Uterus (tissue), 4 donors: Measurements from ENCODE around the gene KIAA1586. TPM values are rescaled to one million over a fixed set of nuclear protein-coding genes. Genes with fewer than 3 reads are reported as not detected.

Source experiments
- DNase-seq, 2 donors: peaks; one replicate each; pipeline ENCODE4 v3.0.0-alpha.2; 2019 to 2020
- H3K27ac ChIP-seq, 2 donors: fragments of 200-600 bp; sonication (generic); 1 replicate in 1 of 2; 2 replicates in 1 of 2; pipeline ENCODE4 v1.5.1; 2016 to 2018
- H3K27me3 ChIP-seq, 2 donors: fragments of 200-600 bp; sonication (generic); one replicate each; pipeline ENCODE4 v1.5.1; 2018 to 2019; ENCODE audit warnings: control low read depth in 1 of 2
- H3K36me3 ChIP-seq, 2 donors: fragments of 200-600 bp; sonication (generic); one replicate each; pipeline ENCODE4 v1.5.1; 2019; ENCODE audit warnings: control low read depth in 1 of 2
- H3K4me1 ChIP-seq, 2 donors: fragments of 200-600 bp; sonication (generic); one replicate each; pipeline ENCODE4 v1.5.1; 2018 to 2019; ENCODE audit warnings: control low read depth in 1 of 2
- H3K4me3 ChIP-seq, 2 donors: fragments of 200-600 bp; sonication (generic); 1 replicate in 1 of 2; 2 replicates in 1 of 2; pipeline ENCODE4 v1.5.1; 2018 to 2019; ENCODE audit warnings: mild to moderate bottlenecking in 1 of 2
- H3K9me3 ChIP-seq, 2 donors: fragments of 200-600 bp; sonication (generic); one replicate each; pipeline ENCODE4 v1.5.1; 2019; ENCODE audit warnings: control low read depth in 1 of 2
- POLR2A ChIP-seq, 2 donors: fragments of 450-650 bp; IDR thresholded peaks; one replicate each; pipeline ENCODE4 v1.6.1; 2016; ENCODE audit warnings: antibody characterized with exemption in 2 of 2, mild to moderate bottlenecking in 1 of 2, moderate library complexity in 1 of 2
- intact Hi-C: fragments of 100-400 bp; cut with DNase I; formaldehyde crosslinking; loops from one replicate; pipeline ENCODE4 v1.15.1; 2023; ENCODE audit warnings: low total_unique reads
- small RNA-seq: library from RNA; depleted of rRNA; stranded (forward); fragments of <200 nt; gene quantifications from one replicate; pipeline ENCODE3, GENCODE V24; 2016
- total RNA-seq, 4 donors: library from RNA; depleted of rRNA in 3 of 4; stranded (reverse); fragments of >200 nt in 3 of 4; gene quantifications; one replicate each; pipeline versions ENCODE4 v1.1.0 to v1.2.4, GENCODE V29; 2014 to 2023
- TF ChIP-seq, protein P1 (sequence below), 4 experiments: fragments of 200-600 bp in 2 of 4; fragments of 450-650 bp in 2 of 4; sonication (generic) in 2 of 4; IDR thresholded peaks; one replicate each; pipeline ENCODE4 v1.5.1; 2016 to 2019; ENCODE audit warnings: antibody characterized with exemption in 4 of 4, mild to moderate bottlenecking in 2 of 4, moderate library complexity in 1 of 4
- donor health status: DM: yes; HTN: yes; CAD: no.

The KIAA1586 gene
- total RNA-seq, 4 donors from 2014 or later: 18.5 to 60.3 (median 28.9) TPM

- no peak overlapping the region for H3K27ac ChIP-seq
- H3K9me3 ChIP-seq: no peaks in the 10 kb centered on the region
- no peak overlapping the region for H3K4me3 ChIP-seq
- intact Hi-C loops: no loop called here
- no peaks in the 10 kb centered on the region for H3K27me3 ChIP-seq
- DNase-seq: no peak
- peaks cover 0 to 3% of the 10 kb centered on the region in 2 donors for H3K4me1 ChIP-seq
- no peaks in the 10 kb centered on the region for H3K36me3 ChIP-seq
- no peak for TF ChIP-seq POLR2A (IDR thresholded peaks at IDR 0.05)
- TF ChIP-seq, protein P1, sequence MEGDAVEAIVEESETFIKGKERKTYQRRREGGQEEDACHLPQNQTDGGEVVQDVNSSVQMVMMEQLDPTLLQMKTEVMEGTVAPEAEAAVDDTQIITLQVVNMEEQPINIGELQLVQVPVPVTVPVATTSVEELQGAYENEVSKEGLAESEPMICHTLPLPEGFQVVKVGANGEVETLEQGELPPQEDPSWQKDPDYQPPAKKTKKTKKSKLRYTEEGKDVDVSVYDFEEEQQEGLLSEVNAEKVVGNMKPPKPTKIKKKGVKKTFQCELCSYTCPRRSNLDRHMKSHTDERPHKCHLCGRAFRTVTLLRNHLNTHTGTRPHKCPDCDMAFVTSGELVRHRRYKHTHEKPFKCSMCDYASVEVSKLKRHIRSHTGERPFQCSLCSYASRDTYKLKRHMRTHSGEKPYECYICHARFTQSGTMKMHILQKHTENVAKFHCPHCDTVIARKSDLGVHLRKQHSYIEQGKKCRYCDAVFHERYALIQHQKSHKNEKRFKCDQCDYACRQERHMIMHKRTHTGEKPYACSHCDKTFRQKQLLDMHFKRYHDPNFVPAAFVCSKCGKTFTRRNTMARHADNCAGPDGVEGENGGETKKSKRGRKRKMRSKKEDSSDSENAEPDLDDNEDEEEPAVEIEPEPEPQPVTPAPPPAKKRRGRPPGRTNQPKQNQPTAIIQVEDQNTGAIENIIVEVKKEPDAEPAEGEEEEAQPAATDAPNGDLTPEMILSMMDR (IDR thresholded peaks at IDR 0.05): no peak
Measured at GRCh38 chr6:57097596-57097995, 51.1 kb downstream of the KIAA1586 start.

DNA sequence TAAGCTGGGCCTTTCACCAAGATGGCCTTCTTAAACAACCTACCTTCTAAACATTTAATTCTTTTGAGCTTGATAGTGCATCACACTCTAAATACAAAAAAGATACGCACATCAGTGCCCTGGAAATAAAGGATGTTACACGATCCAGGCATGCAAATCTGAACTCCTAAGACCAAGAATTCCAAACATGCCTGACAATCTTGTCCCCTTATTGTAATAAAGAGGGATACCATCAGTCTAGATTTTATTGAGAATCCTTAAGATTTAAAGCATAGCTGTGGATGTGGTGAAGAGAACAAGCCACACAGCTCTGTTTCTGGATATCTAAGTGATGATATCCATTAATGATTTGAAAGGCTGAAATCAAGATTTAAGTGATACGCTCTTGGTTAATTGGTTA, 56.5 kb downstream of the KIAA1586 start:
- Histone ChIP-seq H3K27me3 (no peaks in the 10 kb centered on the region), H3K4me1 (no peaks in the 10 kb centered on the region), H3K27ac (no peak overlapping the region), H3K9me3 (no peaks in the 10 kb centered on the region), H3K36me3 (no peaks in the 10 kb centered on the region), H3K4me3 (no peak overlapping the region)
- intact Hi-C loops: no loop called here
- no peak for DNase-seq
- TF ChIP-seq POLR2A (IDR thresholded peaks at IDR 0.05): no peak
- TF ChIP-seq, protein P1 (IDR thresholded peaks at IDR 0.05): no peak

DNA sequence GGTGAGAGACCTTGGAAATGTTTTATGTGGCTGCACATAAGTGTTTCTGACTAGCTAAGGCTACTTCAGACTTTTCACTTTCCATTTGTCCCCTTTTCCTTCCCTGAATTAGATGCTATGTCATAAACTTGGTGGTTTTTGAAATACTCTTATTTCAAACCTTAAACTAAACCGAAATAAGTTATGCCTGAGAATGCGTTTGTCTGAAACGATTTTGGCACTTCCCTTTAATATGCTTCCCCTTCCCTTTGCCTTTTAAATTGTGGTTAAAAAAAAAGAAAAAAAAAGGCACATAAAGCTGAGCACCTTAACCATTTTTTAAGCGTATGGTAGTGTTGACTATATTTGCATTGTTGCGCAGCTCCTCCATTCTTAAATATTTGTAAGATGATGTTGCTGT, 57.8 kb downstream of the KIAA1586 start:
- no peaks in the 10 kb centered on the region for H3K27me3 ChIP-seq
- intact Hi-C loops: no loop called here

More for the DNA sequence above, 57.8 kb downstream of the KIAA1586 start:
- H3K4me1 ChIP-seq: no peaks in the 10 kb centered on the region
- no peaks in the 10 kb centered on the region for H3K9me3 ChIP-seq
- H3K4me3 ChIP-seq: no peak overlapping the region
- no peaks in the 10 kb centered on the region for H3K36me3 ChIP-seq
- DNase-seq: no peak
- no peak overlapping the region for H3K27ac ChIP-seq
- TF ChIP-seq, protein P1 (IDR thresholded peaks at IDR 0.05): no peak
- no peak for TF ChIP-seq POLR2A (IDR thresholded peaks at IDR 0.05)

Small RNA genes lying within 50 kb of the gene (small RNA-seq; reads per million reads assigned to genes)
- gene FTH1P15: not detected

Other genes with a start within 250 kb of the KIAA1586 start
- gene BEND6, start 91.6 kb upstream of the KIAA1586 start, total RNA-seq: 10 to 100 TPM in 1 of 4 donors, 1 to 10 TPM in 3; 3.8 to 10.2 (median 4.5) TPM
- 100 to 1,000 TPM in 1 of 4 donors, 10 to 100 TPM in 3; 40.2 to 126 (median 75.0) TPM for gene ZNF451, start 43.5 kb downstream of the KIAA1586 start, total RNA-seq
- 10 to 100 TPM; 23.2 to 31.7 (median 26.9) TPM for gene BAG2, start 125.6 kb downstream of the KIAA1586 start, total RNA-seq
- gene RAB23, start 175.6 kb downstream of the KIAA1586 start, total RNA-seq: 10 to 100 TPM; 54.4 to 95.3 (median 68.5) TPM